ENCODE data around the gene HECTD4.
"Not testable (repeated sequence)": the region's sequence is repeated elsewhere in the genome, so short reads cannot be mapped to it uniquely, and the experiment has no call there.

HECTD4 gene

GRCh38 chr12:112161711-112162110 is 220.5 kb downstream of the HECTD4 start:
- no peak overlapping the region for H3K27ac ChIP-seq
- TF ChIP-seq CTCF (conservative IDR thresholded peaks at IDR 0.05) (no peak), ZFX (IDR thresholded peaks at IDR 0.05) (no peak)

GRCh38 chr12:112160611-112161010 is 221.6 kb downstream of the HECTD4 start:
- no peak overlapping the region for H3K27ac ChIP-seq
- no peak for TF ChIP-seq ZFX (IDR thresholded peaks at IDR 0.05)
- TF ChIP-seq CTCF (conservative IDR thresholded peaks at IDR 0.05), result no peak

GRCh38 chr12:112159146-112159541 is 223.1 kb downstream of the HECTD4 start:
- no peak overlapping the region for H3K27ac ChIP-seq
- no peak for TF ChIP-seq ZFX (IDR thresholded peaks at IDR 0.05)
- TF ChIP-seq CTCF (conservative IDR thresholded peaks at IDR 0.05), result no peak

- not testable (repeated sequence) for H3K27ac ChIP-seq
Measured at GRCh38 chr12:112158461-112159145, 223.6 kb downstream of the HECTD4 start.

GRCh38 chr12:112153893-112154219 is 228.4 kb downstream of the HECTD4 start:
- TF ChIP-seq CTCF (conservative IDR thresholded peaks at IDR 0.05), result no peak
- TF ChIP-seq ZFX (IDR thresholded peaks at IDR 0.05), result no peak
- H3K27ac ChIP-seq, result no peak overlapping the region

- no peak for TF ChIP-seq CTCF (conservative IDR thresholded peaks at IDR 0.05)
Measured at GRCh38 chr12:112153181-112153892, 228.9 kb downstream of the HECTD4 start.

GRCh38 chr12:112151766-112152541 is 230.3 kb downstream of the HECTD4 start:
- H3K27ac ChIP-seq, result no peak overlapping the region
- TF ChIP-seq ZFX (IDR thresholded peaks at IDR 0.05) (no peak), CTCF (conservative IDR thresholded peaks at IDR 0.05) (no peak)

More at GRCh38 chr12:112153181-112153892, 228.9 kb downstream of the HECTD4 start:
- no peak overlapping the region for H3K27ac ChIP-seq
